Dedifferentiated amniotic fluid mesenchymal stem cell (primary cell): Measurements from ENCODE around the gene DPP8.
A peak's percentile ranks its signal among the peaks of the same experiment; 100 is the strongest.
"Not testable (repeated sequence)": the region's sequence is repeated elsewhere in the genome, so short reads cannot be mapped to it uniquely, and the experiment has no call there.

ENCODE experiments used
- DNase-seq: peaks from one replicate; pipeline ENCODE4 v3.0.0-alpha.2; 2016; ENCODE audit errors: extremely low spot score

Gene DPP8

DNA sequence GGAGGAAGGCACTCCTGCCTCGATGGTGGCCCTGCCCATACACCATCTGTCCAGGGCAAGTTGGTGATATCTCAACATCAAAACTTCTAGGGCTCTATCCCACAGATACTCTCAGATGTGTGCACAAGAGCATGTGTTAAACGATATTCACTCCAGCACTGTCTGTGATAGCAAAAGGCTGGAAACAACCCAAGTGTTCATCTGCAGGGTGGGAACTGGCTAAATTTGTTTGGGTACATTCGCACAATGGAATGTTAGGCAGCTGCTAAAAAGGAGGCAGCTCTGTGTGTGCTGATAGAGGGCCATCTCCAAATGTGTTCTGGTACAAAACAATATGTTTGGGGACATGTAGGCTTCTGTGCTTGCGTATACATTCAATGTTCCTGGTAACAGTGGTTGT is 114.5 kb downstream of the DPP8 start:
- no peak for DNase-seq

DNA sequence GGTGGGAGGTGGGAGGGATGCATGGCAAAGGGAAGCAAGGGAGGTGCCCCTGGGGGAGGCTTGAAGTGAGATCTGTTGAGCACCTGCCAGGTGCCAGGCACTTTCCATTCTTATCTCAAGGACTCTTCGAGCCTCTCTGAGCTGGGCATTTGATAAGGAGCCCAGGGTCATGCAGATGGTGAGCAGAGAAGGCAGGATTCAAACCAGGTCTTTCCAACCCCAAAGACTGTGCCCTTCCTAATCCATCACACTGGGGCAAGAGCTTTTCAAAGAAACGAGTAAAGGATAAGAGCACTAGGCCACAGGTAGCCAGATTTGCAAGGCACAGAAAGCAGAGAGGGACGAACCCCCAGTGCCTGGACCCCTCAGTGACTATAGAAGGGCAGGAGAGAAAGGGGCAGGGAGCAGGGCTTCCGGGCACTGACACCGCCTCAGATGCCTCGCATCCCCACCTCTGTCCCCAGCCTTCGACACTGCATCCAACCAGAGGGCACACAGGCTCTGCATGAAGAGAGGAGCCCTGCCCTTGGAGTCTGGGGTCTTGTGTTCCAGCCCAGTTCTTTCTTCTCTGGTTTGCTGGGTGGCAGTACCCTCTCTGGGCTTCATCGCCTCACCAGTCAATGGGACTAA is 115.8 kb downstream of the DPP8 start:
- no peak for DNase-seq

DNA sequence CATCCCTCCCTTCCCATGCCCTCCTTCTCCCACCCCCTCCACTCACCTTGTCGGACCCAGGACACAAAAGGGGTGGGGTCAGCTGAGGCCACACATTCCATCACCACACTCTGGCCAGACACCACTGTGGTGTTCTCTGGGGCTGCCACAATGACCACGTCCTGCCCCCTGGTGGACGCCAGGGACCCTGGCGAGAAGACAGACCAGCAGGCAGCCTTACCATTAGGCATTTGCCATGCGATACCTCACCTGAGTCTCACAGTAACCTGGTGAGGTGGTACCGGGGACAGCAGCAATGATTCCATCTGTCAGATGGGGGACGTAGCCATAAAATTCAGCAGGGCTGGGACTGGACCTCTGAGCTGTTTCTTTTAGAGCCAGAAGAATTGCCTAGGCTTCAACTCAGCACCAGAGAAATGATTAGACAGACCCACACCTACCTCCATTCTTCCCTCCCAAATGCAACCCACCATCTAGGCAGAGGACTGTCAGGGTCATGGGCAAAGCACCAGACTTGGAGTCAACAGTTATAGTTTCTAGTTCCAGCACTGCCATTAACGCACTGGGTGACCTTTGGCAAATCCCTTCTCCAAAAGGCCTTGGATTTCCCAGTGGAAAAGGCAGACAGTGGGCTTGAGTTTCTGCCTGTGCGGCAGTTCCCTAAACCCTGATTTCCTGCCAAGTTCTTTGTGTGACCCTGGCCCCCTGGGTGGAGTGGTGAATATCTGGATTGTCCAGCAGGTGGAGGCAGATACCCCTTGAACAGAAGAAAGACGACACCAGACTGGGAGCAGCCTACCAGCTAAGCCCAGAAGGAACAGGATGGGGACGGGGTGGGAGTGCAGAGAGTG is 116.5 kb downstream of the DPP8 start:
- DNase-seq, result peak; percentile 51

DNA sequence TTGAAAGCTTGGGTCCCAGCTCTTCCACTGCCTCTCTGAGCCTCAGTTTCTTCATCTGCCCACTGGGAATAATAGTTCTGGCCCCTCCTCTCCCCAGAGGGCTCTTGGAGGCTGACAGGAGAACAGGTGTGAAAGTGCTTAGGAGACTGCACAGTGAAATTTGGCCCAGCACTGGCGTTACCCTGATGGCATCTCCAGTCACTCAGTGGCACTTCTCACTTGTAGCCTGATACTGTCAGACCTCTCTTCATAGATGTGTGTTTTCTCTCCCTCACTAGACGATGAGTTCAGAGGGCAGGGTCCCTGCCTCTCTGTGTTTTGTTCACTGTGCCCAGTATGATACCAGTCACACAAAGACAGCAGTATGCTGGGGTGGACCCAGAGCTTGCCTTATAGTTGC is 117.5 kb downstream of the DPP8 start:
- no peak for DNase-seq

DNA sequence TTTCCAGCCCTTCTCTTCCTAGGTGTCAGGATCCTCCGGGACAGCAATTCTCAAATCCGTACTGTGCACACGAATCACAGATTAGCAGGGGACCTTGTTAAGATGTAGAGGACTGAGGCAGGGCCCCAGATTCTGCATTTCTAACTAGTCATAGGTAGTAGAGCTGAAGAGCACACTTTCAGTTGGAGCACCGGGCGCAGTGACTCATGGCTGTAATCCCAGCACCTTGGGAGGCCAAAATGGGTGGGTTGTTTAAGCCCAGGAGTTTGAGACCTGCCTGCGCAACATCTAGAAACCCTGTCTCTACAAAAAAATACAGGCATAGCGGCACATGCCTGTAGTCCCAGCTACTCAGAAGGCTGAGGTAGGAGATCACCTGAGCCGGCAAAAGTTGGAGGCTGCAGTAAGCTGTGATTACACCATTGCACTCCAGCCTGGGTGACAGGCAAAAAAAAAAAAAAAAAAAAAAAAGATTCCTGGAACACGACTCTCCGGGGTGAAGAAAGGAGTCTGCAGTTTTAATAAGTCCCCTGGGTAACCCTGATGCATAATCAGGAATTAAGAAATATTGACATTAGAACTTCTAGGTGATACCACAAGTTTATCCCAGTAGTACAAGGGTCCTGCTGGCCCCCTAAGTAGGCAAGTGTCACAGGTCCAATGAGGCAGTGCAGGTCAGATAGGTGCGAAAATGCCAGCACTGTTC is 118.3 kb downstream of the DPP8 start:
- no peak for DNase-seq

DNA sequence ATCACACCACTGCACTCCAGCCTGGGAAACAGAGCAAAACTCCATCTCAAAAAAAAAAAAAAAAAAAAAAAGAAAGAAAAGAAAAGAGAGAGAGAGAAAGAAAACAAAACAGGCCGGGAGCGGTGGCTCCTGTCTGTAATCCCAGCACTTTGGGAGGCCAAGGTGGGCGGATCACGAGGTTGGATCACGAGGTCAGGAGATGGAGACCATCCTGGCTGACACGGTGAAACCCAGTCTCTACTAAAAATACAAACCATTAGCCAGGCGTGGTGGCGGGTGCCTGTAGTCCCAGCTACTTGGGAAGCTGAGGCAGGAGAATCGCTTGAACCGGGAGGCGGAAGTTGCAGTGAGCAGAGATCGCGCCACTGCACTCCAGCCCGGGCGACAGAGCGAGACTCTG is 119.0 kb downstream of the DPP8 start:
- not testable (repeated sequence) for DNase-seq

DNA sequence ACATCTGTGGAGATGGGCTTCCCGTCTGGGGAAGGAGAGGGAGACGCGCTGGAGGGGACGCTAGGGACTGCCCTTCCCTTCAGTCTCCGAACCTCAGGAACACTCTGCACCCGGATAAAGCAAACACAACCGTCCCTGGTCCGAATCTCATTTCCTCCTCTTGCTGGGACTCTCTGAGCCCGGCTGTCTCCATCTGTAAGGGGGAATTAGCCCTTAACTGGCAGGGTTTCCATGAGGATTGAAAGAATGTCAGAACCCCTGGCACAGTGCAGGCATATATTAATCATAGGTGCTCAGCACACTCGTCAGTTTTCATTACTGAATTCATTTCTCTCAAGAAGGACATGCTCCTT is 120.5 kb downstream of the DPP8 start:
- no peak for DNase-seq

DNA sequence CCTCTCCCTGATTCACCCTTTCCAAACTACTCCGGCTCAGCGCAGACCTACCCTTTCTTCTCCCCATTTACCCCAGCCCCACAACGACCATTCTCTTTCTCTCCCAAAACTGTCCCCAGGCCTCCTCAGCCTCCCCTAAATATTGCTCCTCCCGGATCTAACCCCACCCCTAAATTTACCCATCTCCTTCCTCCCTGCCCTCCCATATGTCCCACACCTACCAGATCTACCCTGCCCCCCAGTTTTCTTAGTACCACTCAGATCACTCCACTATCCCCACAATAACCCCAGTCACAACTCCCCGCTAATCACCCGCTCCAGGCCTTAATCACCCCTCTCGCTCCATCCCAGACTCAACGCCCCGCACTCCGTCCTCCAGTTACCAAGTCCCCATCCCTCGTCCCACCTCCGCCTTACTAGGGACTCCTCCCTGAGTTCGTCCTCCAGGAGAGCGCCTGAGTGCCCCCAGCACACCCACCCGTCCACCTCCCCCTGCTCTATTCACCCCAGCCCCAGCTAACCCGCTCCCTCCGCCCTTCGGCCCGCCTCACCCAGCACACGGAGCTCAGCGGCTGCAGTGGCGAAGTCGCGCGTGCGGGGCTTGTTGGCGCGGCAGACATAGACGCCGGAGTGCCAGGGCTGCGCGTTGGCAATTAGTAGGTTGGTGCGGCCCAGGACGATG is 121.1 kb downstream of the DPP8 start:
- no peak for DNase-seq

DNA sequence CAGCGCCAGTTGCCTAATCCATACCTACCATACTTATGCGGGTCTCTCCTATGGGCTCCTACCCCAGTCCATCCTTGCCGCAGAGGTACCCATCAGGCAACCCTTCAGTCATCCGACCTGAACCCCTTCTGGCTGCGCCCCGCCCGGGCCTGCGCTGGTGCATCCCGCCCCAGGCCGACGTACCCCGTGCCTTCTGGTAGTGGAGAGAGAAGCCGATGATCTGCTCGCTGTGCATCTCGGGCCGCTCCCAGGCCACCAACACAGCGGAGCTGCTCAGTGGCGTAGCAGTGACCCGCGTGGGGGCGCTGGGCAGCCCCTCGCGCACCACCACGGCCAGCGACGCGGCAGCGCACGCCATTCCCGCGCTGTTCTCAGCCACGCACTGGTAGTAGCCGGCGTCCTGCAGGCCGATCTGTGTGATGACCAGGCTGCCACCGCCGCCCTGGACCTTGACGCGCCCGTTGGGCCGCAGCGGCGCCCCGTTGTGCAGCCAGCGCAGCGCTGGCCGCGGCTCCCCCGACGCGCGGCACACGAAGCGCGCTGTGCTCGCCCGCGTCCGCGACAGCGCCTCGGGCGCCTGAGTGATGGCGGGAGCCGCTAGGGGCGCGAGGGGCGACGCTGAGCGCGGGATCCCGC is 121.8 kb downstream of the DPP8 start:
- no peak for DNase-seq

DNA sequence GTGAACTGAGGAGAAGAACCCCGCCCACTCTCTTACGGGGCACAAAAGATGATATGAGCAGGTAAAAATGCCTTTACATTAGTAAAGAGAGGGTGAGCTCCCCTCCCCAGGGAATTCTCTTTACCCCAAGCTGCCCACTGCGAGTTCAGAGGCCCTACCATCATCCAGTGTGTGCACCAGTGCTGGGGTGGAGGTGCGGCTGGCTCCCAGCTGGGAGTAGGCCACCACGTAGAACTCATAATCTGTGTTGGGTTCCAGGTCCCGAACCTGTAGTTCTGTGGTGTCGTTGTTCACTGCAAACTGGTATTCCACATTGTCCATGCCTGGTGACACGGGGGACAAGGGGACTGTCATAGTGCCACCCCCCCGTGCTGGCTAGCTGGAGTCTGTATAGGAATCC is 122.6 kb downstream of the DPP8 start:
- no peak for DNase-seq

DNA sequence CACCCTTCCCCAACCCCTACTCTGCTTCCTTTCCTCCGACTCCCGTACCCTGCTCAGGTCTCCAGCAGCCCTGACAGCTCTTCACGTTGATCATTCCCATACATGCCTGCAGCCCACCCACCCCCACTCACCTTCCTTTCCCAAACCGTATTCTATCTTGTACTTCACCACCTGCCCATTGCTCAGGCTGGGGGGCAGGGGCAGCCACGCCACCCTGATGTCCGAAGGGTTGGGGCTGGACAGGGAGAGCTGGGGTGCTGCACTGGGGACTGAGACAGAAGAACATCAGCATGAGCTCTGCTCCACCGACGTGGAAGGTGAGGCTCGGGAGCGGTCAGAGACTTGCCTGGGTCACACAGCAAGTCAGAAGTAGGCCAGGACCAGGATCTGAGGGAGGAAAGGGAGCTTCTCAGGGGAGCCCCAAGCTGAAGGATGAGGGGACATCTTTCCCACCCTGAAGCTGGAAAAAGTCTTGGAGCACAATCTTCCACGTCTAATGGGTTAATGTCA is 123.2 kb downstream of the DPP8 start:
- DNase-seq, result no peak

DNA sequence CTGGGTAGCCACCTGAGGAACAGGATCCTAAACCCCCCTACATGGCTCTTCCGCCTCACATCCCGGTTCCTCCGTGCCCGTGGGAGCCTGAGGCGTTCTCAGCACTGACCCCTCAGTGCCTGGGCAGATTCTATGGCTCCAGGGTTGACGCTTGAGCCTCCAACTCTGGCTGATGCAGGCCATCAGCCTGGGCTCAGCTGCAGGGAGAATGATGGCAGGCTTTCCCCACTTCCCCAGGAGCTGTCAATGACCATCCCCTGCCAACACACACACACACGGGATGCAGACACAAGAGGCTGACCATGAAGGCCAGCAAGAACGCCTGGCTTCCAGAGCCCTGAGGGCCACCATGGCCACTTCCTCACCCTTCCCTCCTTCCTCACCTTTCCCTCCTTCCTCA is 123.9 kb downstream of the DPP8 start:
- DNase-seq, result no peak

DNA sequence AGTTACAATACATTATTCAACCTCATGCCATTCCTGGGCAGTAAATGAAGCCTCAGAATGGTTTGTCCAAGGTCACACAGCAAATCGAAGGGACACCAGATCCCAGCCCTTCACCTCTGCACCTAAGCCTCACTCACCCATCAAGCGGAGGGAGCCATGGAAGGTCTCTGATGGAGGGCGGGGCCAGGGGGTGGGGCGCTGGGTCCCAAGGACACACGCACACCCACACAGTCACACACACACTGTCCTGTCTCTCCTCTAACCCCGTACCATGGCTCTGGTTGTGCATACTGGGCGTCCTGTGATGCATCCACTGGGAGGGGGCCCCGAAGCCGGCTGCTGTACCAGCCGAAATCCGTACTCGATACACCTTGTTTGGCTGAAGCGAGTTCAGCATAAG is 124.4 kb downstream of the DPP8 start:
- no peak for DNase-seq
